ENCODE measurements around the gene STX8.

Gene STX8

GRCh38 chr17:9334536-9335446 is 240.8 kb downstream of the STX8 start:
- DNase-seq: no peak

DNA sequence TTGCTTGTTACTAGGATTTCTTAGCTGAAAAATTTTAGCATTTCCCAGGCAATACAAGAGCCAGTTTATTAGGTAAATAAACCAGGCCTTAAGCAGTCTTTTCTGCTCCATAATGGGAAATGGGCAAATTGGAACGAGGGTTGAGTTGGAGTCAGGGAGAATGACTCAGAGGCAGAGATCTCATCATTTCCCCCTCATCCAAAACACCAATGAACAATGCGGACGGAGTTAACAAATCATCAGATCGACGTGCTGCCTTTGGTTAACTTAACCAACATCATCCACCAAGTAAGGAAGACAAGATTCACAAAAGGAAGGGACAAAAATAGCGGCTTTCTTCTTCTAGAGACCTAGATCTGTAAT is 243.5 kb downstream of the STX8 start:
- no peak for DNase-seq

DNA sequence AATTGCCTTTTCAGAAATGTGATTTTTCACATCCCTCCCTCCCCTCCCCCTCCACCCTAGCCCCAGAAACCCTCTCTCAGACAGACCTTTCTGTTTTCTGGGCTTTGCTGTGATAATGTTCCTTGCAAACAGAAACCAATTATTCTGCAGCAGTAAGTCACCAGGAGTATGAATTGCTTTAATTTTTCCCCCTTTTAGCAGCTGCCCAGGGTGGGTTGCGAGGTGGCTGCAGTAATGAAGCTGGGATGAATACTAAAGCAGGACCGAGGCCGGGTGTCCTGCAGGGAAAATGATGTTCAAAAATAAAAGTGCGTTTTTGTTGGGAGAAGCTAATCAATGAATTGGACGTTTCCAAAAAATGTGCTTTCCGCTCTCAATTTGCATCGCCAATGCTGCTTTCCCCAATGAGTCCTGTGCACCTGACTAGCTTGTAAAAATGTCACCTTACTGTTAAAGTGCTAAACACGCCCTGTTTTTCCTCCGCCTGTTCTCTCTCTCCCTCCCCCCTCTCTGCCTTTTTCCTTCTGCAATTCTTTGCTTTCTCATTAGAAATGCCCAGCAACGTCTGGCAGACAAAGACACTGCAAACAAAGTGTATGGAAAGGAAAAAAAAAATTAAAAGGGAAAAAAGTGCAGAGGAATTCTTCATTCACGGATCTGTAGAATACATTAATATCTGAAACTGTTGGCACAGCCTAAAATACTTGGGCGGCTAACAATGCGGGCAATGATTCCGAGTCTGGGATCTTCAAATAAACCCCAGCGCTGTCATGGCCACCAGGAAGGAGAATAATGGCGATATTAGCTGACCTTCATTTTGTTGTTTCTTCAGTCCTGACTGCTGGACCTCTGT is 244.1 kb downstream of the STX8 start:
- DNase-seq: no peak

- no peak for DNase-seq
Measured at GRCh38 chr17:9330611-9331271, 244.9 kb downstream of the STX8 start.

GRCh38 chr17:9330141-9330540 is 245.5 kb downstream of the STX8 start:
- no peak for DNase-seq

DNA sequence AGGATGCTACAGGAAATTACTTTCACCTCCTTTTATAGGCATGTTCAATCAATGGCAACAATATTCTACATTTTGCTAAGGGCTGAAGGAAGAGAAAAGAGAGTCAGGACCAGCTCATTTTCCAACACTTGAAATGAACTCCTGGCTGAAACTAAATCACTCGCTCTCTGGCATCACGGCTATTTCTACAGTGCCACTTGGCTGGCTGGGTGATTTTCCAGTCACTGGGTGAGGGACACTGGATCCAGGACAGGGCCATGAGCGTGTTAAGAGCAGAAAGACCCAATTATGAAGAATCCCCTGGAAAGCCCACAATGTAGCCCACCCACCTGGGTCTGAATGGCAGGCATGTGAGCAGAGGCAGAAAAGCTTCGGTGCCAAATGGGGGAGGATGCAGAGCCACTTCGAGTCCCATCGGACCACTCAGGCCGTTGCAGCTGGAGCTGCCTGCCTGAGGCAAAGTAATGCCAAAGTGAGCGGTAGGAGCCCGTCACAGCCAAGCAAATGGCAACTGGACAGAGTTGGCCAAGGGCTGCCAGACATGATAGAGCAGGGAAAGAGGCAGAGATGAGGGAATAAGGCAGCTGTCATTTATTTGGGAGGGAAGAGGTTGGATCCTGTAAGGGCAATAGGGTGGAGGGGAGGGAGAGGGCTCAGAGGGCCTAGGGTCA is 246.2 kb downstream of the STX8 start:
- no peak for DNase-seq

DNA sequence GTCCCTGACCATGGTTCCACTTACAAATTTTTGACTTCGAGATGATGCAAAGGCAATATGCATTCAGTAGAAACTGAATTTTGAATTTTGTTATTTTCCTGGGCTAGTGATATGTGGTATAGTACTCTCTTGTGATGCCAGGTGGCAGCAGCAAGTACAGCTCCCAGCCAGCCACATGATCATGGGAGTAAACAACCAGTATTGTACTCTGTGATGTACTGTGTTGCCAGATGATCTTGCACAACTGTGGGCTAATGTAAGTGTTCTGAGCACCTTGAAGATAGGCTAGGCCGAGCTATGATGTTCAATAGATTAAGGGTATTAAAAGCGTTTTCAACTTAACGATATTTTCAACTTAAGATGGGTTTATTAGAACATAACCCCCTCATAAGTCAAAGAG is 250.8 kb downstream of the STX8 start:
- no peak for DNase-seq

DNA sequence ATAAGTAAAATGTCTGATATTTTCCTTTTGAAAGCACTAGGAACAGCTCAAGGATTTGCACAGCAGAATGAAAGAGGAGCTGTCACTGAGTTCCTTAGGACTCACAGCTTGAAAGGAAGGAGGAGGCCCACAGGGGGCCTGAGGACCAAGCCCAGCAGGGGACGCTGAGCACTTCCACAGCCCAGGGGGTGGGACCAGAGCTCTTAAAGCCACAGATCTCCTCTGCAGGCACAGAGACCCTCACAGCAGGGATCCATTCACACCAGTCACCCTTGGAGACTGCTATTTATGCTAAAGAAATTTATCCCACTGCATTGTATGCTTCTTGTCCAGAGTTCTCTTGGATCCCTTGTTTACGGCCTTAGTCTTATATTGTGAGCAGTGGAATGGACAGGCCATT is 253.3 kb downstream of the STX8 start:
- no peak for DNase-seq

- DNase-seq: no peak
Measured at GRCh38 chr17:9321890-9322289, 253.7 kb downstream of the STX8 start.

- DNase-seq: no peak
Measured at GRCh38 chr17:9315360-9315759, 260.3 kb downstream of the STX8 start.

DNA sequence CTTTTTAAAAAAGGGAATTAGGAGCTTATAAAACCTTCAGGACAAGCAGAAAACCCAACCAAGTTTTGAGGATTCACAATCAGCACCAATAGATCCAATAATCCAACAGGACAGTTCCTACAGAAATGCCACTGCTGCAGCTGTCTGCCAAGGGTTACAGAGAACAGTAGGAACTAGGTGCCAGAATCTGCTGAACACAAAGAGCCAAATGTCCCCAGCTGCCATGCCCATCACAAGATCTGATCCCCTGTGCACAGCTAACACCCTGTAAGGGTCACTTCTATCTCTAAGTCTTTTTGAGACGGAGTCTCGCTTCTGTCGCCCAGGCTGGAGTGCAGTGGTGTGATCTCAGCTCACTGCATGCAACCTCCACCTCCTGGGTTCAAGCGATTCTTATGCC is 262.3 kb downstream of the STX8 start:
- DNase-seq: no peak

DNA sequence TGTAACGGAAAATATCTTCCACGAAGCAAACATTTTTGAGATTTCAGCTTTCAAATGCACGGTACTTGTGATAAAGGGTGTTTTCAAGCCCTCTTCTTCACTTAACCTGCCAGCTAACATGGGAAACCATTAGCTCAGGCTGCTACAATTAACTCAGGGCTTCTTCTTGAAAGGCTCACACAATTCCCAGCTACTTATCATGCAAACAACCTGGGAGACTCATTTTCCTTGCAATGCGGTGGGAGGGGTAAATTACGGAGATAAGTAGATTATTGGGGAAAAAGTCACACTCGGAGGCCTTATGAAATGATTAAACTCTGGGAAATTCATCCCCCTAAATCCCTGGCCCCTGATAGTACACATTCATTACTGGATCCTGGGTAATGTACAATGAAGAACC is 266.4 kb downstream of the STX8 start:
- DNase-seq: no peak

- no peak for DNase-seq
Measured at GRCh38 chr17:9308069-9308468, 267.6 kb downstream of the STX8 start.

GRCh38 chr17:9307313-9307998 is 268.2 kb downstream of the STX8 start:
- DNase-seq: no peak

GRCh38 chr17:9306086-9306485 is 269.5 kb downstream of the STX8 start:
- no peak for DNase-seq

- DNase-seq: no peak
Measured at GRCh38 chr17:9299695-9300094, 275.9 kb downstream of the STX8 start.

DNA sequence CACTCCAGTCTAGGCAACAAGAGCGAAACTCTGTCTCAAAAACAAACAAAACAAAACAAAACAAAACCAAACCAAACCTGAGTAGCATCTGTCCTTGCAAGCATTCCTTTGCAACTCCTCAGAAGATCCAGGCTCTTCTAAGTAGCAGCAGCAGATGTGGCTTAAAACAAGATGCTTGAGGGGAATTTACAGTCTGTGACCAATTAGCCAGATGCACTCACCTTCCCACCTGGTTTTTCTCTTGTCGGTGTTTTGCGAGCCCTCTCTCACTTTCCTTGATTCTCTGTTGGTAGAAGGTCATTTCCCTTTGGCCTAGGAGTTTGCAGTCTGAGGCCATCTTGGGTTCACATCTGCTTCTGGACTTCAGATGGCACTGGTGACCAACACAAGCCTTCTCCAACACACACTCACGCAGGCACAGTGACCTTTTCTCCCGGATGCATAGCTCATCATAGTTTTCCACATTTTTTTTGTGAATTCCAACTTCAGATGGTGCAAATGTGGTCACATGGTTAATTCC is 276.8 kb downstream of the STX8 start:
- DNase-seq: no peak

DNA sequence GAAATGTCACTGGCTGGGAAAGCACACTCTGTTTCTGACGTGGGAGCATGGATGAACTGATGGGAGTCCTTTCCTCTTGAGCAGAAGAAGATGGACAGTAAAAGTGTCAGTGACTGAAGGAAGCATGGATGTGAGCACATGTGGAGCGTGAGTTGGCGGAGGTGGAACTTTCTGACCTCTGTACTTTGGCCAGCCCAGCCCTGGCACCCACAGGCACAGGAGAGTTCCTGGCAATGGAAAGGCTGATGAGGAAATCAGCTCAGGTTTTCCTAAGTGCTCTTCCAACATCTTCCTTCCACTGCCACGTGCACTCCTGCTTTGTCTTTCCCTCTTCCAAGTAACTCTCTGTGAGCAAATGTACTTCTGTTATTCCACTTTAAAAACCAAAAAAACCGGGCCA is 277.5 kb downstream of the STX8 start:
- DNase-seq: no peak

- no peak for DNase-seq
Measured at GRCh38 chr17:9294661-9295210, 280.9 kb downstream of the STX8 start.

GRCh38 chr17:9292561-9292941 is 283.1 kb downstream of the STX8 start:
- DNase-seq: no peak

GRCh38 chr17:9291912-9292560 is 283.6 kb downstream of the STX8 start:
- peak; percentile 23 for DNase-seq
